Thymus (tissue), 14 donors: ENCODE results near the gene PPARGC1A. TPM values are rescaled to one million over a fixed set of nuclear protein-coding genes. Genes with fewer than 3 reads are reported as not detected.
A peak's percentile ranks its signal among the peaks of the same experiment; 100 is the strongest.

Source experiments
- DNase-seq, 9 donors: peaks; one replicate each; pipeline ENCODE4 v3.0.0-alpha.2; 2013; ENCODE audit warnings: low spot score in 9 of 9, low read depth in 6 of 9, missing footprints in 1 of 9
- H3K27ac ChIP-seq, 2 donors: one replicate each; pipeline ENCODE4 v1.5.1; 2013; ENCODE audit warnings: control low read depth in 1 of 2, low read depth in 1 of 2, low read length in 1 of 2, mild to moderate bottlenecking in 1 of 2, moderate library complexity in 1 of 2
- H3K27me3 ChIP-seq, 2 donors: one replicate each; pipeline ENCODE4 v1.5.1; 2013; ENCODE audit warnings: low read length in 1 of 2; ENCODE audit not compliant: control insufficient read depth in 2 of 2, insufficient read depth in 1 of 2
- H3K36me3 ChIP-seq, 2 donors: one replicate each; pipeline ENCODE4 v1.5.1; 2013; ENCODE audit warnings: low read length in 1 of 2, mild to moderate bottlenecking in 1 of 2, moderate library complexity in 1 of 2; ENCODE audit not compliant: control insufficient read depth in 2 of 2, insufficient read depth in 2 of 2
- H3K4me1 ChIP-seq, 2 donors: one replicate each; pipeline ENCODE4 v1.5.1; 2013; ENCODE audit warnings: low read length in 2 of 2; ENCODE audit not compliant: control insufficient read depth in 2 of 2, insufficient read depth in 2 of 2
- H3K4me3 ChIP-seq, 2 donors: one replicate each; pipeline ENCODE4 v1.5.1; 2013; ENCODE audit warnings: low read length in 2 of 2, control low read depth in 1 of 2, mild to moderate bottlenecking in 1 of 2
- H3K9me3 ChIP-seq, 2 donors: one replicate each; pipeline ENCODE4 v1.5.1; 2013; ENCODE audit warnings: low read length in 1 of 2, mild to moderate bottlenecking in 1 of 2; ENCODE audit not compliant: control insufficient read depth in 2 of 2, insufficient read depth in 1 of 2
- WGBS: extraction: QIAGEN DNeasy Blood & Tissue Kit; methylation state at CpG from one replicate; pipeline ENCODE4 v1.1.7; 2013; 5-methylcytosine and 5-hydroxymethylcytosine counted together
- long read RNA-seq, 10 donors: transcript quantifications; one replicate each; lab custom pipeline, GENCODE V29; 2026
- polyA plus RNA-seq: library from polyadenylated mRNA; stranded (reverse); fragments of 200-250 nt; gene quantifications from one replicate; pipeline ENCODE4 v1.2.3, GENCODE V29; 2013
- total RNA-seq: library from RNA; stranded (reverse); fragments of 120-200 nt; gene quantifications from one replicate; pipeline ENCODE4 v1.2.4, GENCODE V29; 2013
- donor health status: healthy.

The PPARGC1A gene
- 1.4 TPM for total RNA-seq
- polyA plus RNA-seq, result 3.1 TPM
- long read RNA-seq, donor 1, result 0 reads
- long read RNA-seq, donor 2, result 0 reads
- long read RNA-seq, donor 3, partial matches to known transcripts, result 0 of 1 reads
- long read RNA-seq, donor 3, other reads (novel, unspliced or antisense), result 0 of 1 reads
- long read RNA-seq, donor 4, result 0 reads
- long read RNA-seq, donor 5, result 0 reads
- long read RNA-seq, donor 6, result 0 reads
- long read RNA-seq, donor 7, result 0 reads
- long read RNA-seq, donor 8, result 0 reads
- long read RNA-seq, donor 9, result 0 reads
- long read RNA-seq, donor 10, full-length matches to known transcripts, result 1 of 1 reads
- long read RNA-seq, donor 10, partial matches to known transcripts, result 0 of 1 reads
- long read RNA-seq, donor 10, other reads (novel, unspliced or antisense), result 0 of 1 reads

- no peaks in the 10 kb centered on the region for H3K9me3 ChIP-seq
- no peaks in the 10 kb centered on the region for H3K27me3 ChIP-seq
- peak within 1 kb of the TSS in 1 of 2 donors; percentile 36 for H3K27ac ChIP-seq
- WGBS, result 6% methylated on average over 10 of the region's 10 CpGs
- no peaks in the 10 kb centered on the region for H3K36me3 ChIP-seq
- peak within 1 kb of the TSS in 1 of 2 donors; percentile 15 for H3K4me3 ChIP-seq
- no peaks in the 10 kb centered on the region for H3K4me1 ChIP-seq
- peak in 4 of 9 donors; percentile 2 to 31 (median 6) for DNase-seq
Observed at GRCh38 chr4:23889814-23890341, at the start of gene PPARGC1A. TSS of gene PPARGC1A (minus strand) at chr4:23890047. CDS start at chr4:23889957, 90 bp downstream.

- H3K36me3 ChIP-seq, result no peaks in the 10 kb centered on the region
- no peak overlapping the region for H3K4me3 ChIP-seq
- no peaks in the 10 kb centered on the region for H3K4me1 ChIP-seq
- H3K27ac ChIP-seq, result no peak overlapping the region
- H3K9me3 ChIP-seq, result no peaks in the 10 kb centered on the region
- WGBS, result 94% methylated on average over 1 of the region's 1 CpG
- DNase-seq, result no peak
- no peaks in the 10 kb centered on the region for H3K27me3 ChIP-seq
Observed at GRCh38 chr4:23938796-23939195, 48.9 kb upstream of the PPARGC1A start.

- 47% methylated on average over 2 of the region's 2 CpGs for WGBS
- Histone ChIP-seq H3K27me3 (no peaks in the 10 kb centered on the region), H3K4me1 (no peaks in the 10 kb centered on the region), H3K27ac (no peak overlapping the region), H3K4me3 (no peak overlapping the region), H3K9me3 (no peaks in the 10 kb centered on the region), H3K36me3 (no peaks in the 10 kb centered on the region)
- DNase-seq, result no peak
Observed at GRCh38 chr4:23937173-23937572, 47.3 kb upstream of the PPARGC1A start.

GRCh38 chr4:23934915-23935314 lies 45.1 kb upstream of the PPARGC1A start:
- no peaks in the 10 kb centered on the region for H3K4me1 ChIP-seq
- no peaks in the 10 kb centered on the region for H3K9me3 ChIP-seq
- H3K4me3 ChIP-seq, result no peak overlapping the region
- DNase-seq, result no peak
- H3K27ac ChIP-seq, result no peak overlapping the region
- no peaks in the 10 kb centered on the region for H3K36me3 ChIP-seq
- 64% methylated on average over 3 of the region's 3 CpGs for WGBS
- H3K27me3 ChIP-seq, result no peaks in the 10 kb centered on the region

GRCh38 chr4:23934223-23934622 lies 44.4 kb upstream of the PPARGC1A start:
- WGBS, result 96% methylated on average over 4 of the region's 4 CpGs

GRCh38 chr4:23932901-23933308 lies 43.1 kb upstream of the PPARGC1A start:
- no peaks in the 10 kb centered on the region for H3K9me3 ChIP-seq
- no peaks in the 10 kb centered on the region for H3K4me1 ChIP-seq
- no peak for DNase-seq
- no peak overlapping the region for H3K4me3 ChIP-seq
- no peak overlapping the region for H3K27ac ChIP-seq
- no peaks in the 10 kb centered on the region for H3K27me3 ChIP-seq
- H3K36me3 ChIP-seq, result no peaks in the 10 kb centered on the region
- 74% methylated on average over 6 of the region's 6 CpGs for WGBS

More at GRCh38 chr4:23934223-23934622, 44.4 kb upstream of the PPARGC1A start:
- no peaks in the 10 kb centered on the region for H3K9me3 ChIP-seq
- no peak overlapping the region for H3K27ac ChIP-seq
- no peaks in the 10 kb centered on the region for H3K4me1 ChIP-seq
- no peaks in the 10 kb centered on the region for H3K36me3 ChIP-seq
- H3K4me3 ChIP-seq, result no peak overlapping the region
- no peak for DNase-seq
- H3K27me3 ChIP-seq, result no peaks in the 10 kb centered on the region

GRCh38 chr4:23932186-23932585 lies 42.3 kb upstream of the PPARGC1A start:
- H3K36me3 ChIP-seq, result no peaks in the 10 kb centered on the region
- H3K27me3 ChIP-seq, result no peaks in the 10 kb centered on the region
- no peaks in the 10 kb centered on the region for H3K9me3 ChIP-seq
- H3K27ac ChIP-seq, result no peak overlapping the region
- H3K4me3 ChIP-seq, result no peak overlapping the region
- H3K4me1 ChIP-seq, result no peaks in the 10 kb centered on the region
- 87% methylated on average over 4 of the region's 4 CpGs for WGBS
- DNase-seq, result no peak

GRCh38 chr4:23931489-23931830 lies 41.6 kb upstream of the PPARGC1A start:
- H3K9me3 ChIP-seq, result no peaks in the 10 kb centered on the region
- DNase-seq, result no peak
- H3K36me3 ChIP-seq, result no peaks in the 10 kb centered on the region
- H3K27me3 ChIP-seq, result no peaks in the 10 kb centered on the region
- no peak overlapping the region for H3K27ac ChIP-seq
- 82% methylated on average over 2 of the region's 2 CpGs for WGBS
- no peaks in the 10 kb centered on the region for H3K4me1 ChIP-seq
- H3K4me3 ChIP-seq, result no peak overlapping the region

GRCh38 chr4:23930750-23931488 lies 41.1 kb upstream of the PPARGC1A start:
- no peak for DNase-seq

More at GRCh38 chr4:23930750-23931488, 41.1 kb upstream of the PPARGC1A start:
- Histone ChIP-seq H3K36me3 (no peaks in the 10 kb centered on the region), H3K4me3 (no peak overlapping the region), H3K27me3 (no peaks in the 10 kb centered on the region), H3K4me1 (no peaks in the 10 kb centered on the region), H3K9me3 (no peaks in the 10 kb centered on the region), H3K27ac (no peak overlapping the region)
- WGBS, result 86% methylated on average over 10 of the region's 10 CpGs
